ENCODE results near the gene SMC1B.

- TF ChIP-seq CTCF (IDR thresholded peaks at IDR 0.05; ENCODE audit: low read length) (no peak), EZH2 (IDR thresholded peaks at IDR 0.05; ENCODE audit: borderline replicate concordance, low read length) (no peak)
Observed at GRCh38 chr22:45381348-45381747, 32.1 kb downstream of the SMC1B start.
